Activated CD8-positive, alpha-beta memory T cell treated with anti-CD3 and anti-CD28 coated beads, Interleukin-2, amount 10 ng/mL, durations not matched to agents 7 days and 5 days (primary cell): ENCODE data around the gene NOS2. TPM values are rescaled to one million over a fixed set of nuclear protein-coding genes. Genes with fewer than 3 reads are reported as not detected.

Experiments used
- ATAC-seq: fragments of 150-1000 bp; cut with Tn5 transposase; one replicate; pipeline ENCODE4 v1.10.0; 2021; ENCODE audit warnings: moderate library complexity
- CTCF ChIA-PET: fragments of 350-600 bp; sonication (Branson Sonifier 250); formaldehyde crosslinking; loops from one replicate; lab custom pipeline; 2021; ENCODE audit warnings: antibody characterized with exemption; lab: Charles Lee
- DNase-seq: peaks from one replicate; pipeline ENCODE4 v3.0.0-alpha.2; 2020
- H3K27ac Mint-ChIP-seq: one replicate; pipeline ENCODE4 v1.8.0; 2021; ENCODE audit warnings: mild to moderate bottlenecking, mixed read lengths
- H3K27me3 Mint-ChIP-seq: one replicate; pipeline ENCODE4 v1.8.0; 2021; ENCODE audit warnings: mixed read lengths
- H3K36me3 Mint-ChIP-seq: one replicate; pipeline ENCODE4 v1.8.0; 2021; ENCODE audit warnings: mild to moderate bottlenecking, mixed read lengths
- H3K4me1 Mint-ChIP-seq: one replicate; pipeline ENCODE4 v1.8.0; 2021; ENCODE audit warnings: mixed read lengths
- H3K4me3 Mint-ChIP-seq: one replicate; pipeline ENCODE4 v1.8.0; 2021; ENCODE audit warnings: mild to moderate bottlenecking, moderate library complexity, mixed read lengths
- H3K9me3 Mint-ChIP-seq: one replicate; pipeline ENCODE4 v1.8.0; 2022; ENCODE audit warnings: low read depth, mixed read lengths
- total RNA-seq, 2 experiments: library from RNA; stranded (reverse); gene quantifications; one replicate each; pipeline ENCODE4 v1.2.3, GENCODE V29; 2021

The NOS2 gene
- total RNA-seq, 2 experiments from 2014 or later = 0.06 TPM; not detected in 1

GRCh38 chr17:27810902-27811557, 10.7 kb upstream of the NOS2 start:
- peak overlapping the region; percentile 100 for H3K27ac Mint-ChIP-seq
- CTCF ChIA-PET = interaction anchor here (1.0 to 19.2 kb wide), 3 partner anchors 70 to 441 kb away, joined by 3 to 571 read pairs (median 183); partner anchors contain the start of gene LYRM9
- no peak overlapping the region for H3K4me3 Mint-ChIP-seq
- H3K9me3 Mint-ChIP-seq = peaks cover 2% of the 10 kb centered on the region
- no peaks in the 10 kb centered on the region for H3K27me3 Mint-ChIP-seq
- no peak for ATAC-seq
- H3K4me1 Mint-ChIP-seq = peaks cover 45% of the 10 kb centered on the region
- peaks cover 36% of the 10 kb centered on the region for H3K36me3 Mint-ChIP-seq
- DNase-seq = no peak

- H3K4me3 Mint-ChIP-seq = peak overlapping the region; percentile 59
- DNase-seq (peak; percentile 79), ATAC-seq (peak; percentile 54)
- peaks cover 2% of the 10 kb centered on the region for H3K9me3 Mint-ChIP-seq
- H3K27ac Mint-ChIP-seq = peak overlapping the region; percentile 100
- H3K36me3 Mint-ChIP-seq = peaks cover 36% of the 10 kb centered on the region
- CTCF ChIA-PET = interaction anchor here (1.1 to 19.2 kb wide), 3 partner anchors 48 to 81 kb away, joined by 3 to 571 read pairs (median 183); partner anchors contain the start of gene LYRM9
- peaks cover 51% of the 10 kb centered on the region for H3K4me1 Mint-ChIP-seq
- H3K27me3 Mint-ChIP-seq = no peaks in the 10 kb centered on the region
Observed at GRCh38 chr17:27810211-27810901, 10.0 kb upstream of the NOS2 start.

- Mint-ChIP-seq H3K4me1 (peaks cover 55% of the 10 kb centered on the region), H3K36me3 (peaks cover 34% of the 10 kb centered on the region), H3K9me3 (peaks cover 2% of the 10 kb centered on the region), H3K27ac (peak overlapping the region; percentile 100), H3K4me3 (no peak overlapping the region), H3K27me3 (no peaks in the 10 kb centered on the region)
- CTCF ChIA-PET = interaction anchor here (1.0 to 19.2 kb wide), 5 partner anchors 37 to 82 kb away, joined by 3 to 571 read pairs (median 6); partner anchors contain the start of gene LYRM9
- DNase-seq (no peak), ATAC-seq (no peak)
Observed at GRCh38 chr17:27809555-27809954, 9.2 kb upstream of the NOS2 start.

GRCh38 chr17:27808628-27809027, 8.3 kb upstream of the NOS2 start:
- CTCF ChIA-PET = interaction anchor here (0.8 to 19.2 kb wide), 8 partner anchors 11 to 442 kb away, joined by 4 to 571 read pairs (median 6); partner anchors contain the start of gene LYRM9
- H3K27me3 Mint-ChIP-seq = no peaks in the 10 kb centered on the region
- peak overlapping the region; percentile 100 for H3K27ac Mint-ChIP-seq
- H3K4me3 Mint-ChIP-seq = peak overlapping the region; percentile 63
- peaks cover 2% of the 10 kb centered on the region for H3K9me3 Mint-ChIP-seq
- ATAC-seq (no peak), DNase-seq (no peak)
- peaks cover 33% of the 10 kb centered on the region for H3K36me3 Mint-ChIP-seq
- H3K4me1 Mint-ChIP-seq = peaks cover 55% of the 10 kb centered on the region

GRCh38 chr17:27807567-27808470, 7.5 kb upstream of the NOS2 start:
- CTCF ChIA-PET = interaction anchor here (0.8 to 19.2 kb wide), 13 partner anchors 10 to 740 kb away, joined by 3 to 571 read pairs (median 5); partner anchors contain the start of gene LYRM9
- Mint-ChIP-seq H3K27me3 (no peaks in the 10 kb centered on the region), H3K9me3 (peaks cover 2% of the 10 kb centered on the region), H3K36me3 (peaks cover 29% of the 10 kb centered on the region), H3K4me3 (peak overlapping the region; percentile 63), H3K27ac (peak overlapping the region; percentile 100), H3K4me1 (peaks cover 55% of the 10 kb centered on the region)
- peak; percentile 92 for ATAC-seq
- DNase-seq = peak; percentile 91

- Mint-ChIP-seq H3K9me3 (no peaks in the 10 kb centered on the region), H3K4me1 (peaks cover 46% of the 10 kb centered on the region), H3K27me3 (no peaks in the 10 kb centered on the region), H3K27ac (peak overlapping the region; percentile 91), H3K4me3 (peak overlapping the region; percentile 50), H3K36me3 (peaks cover 16% of the 10 kb centered on the region)
- CTCF ChIA-PET = interaction anchor here (0.7 to 19.2 kb wide), 28 partner anchors 9 to 533 kb away, joined by 3 to 571 read pairs (median 5); partner anchors contain the start of gene LYRM9
- ATAC-seq (peak; percentile 61), DNase-seq (peak; percentile 92)
Observed at GRCh38 chr17:27805520-27806146, 5.3 kb upstream of the NOS2 start.

GRCh38 chr17:27804113-27804512, 3.8 kb upstream of the NOS2 start:
- DNase-seq = no peak
- no peak for ATAC-seq
- no peak overlapping the region for H3K27ac Mint-ChIP-seq
- no peak overlapping the region for H3K4me3 Mint-ChIP-seq
- no peaks in the 10 kb centered on the region for H3K9me3 Mint-ChIP-seq
- H3K4me1 Mint-ChIP-seq = peaks cover 30% of the 10 kb centered on the region
- peaks cover 10% of the 10 kb centered on the region for H3K27me3 Mint-ChIP-seq
- CTCF ChIA-PET = interaction anchor here (1.9 to 19.2 kb wide), 6 partner anchors 8 to 448 kb away, joined by 7 to 571 read pairs (median 36); partner anchors contain the start of gene LYRM9
- H3K36me3 Mint-ChIP-seq = peaks cover 3% of the 10 kb centered on the region

GRCh38 chr17:27802962-27803680, 2.8 kb upstream of the NOS2 start:
- CTCF ChIA-PET = interaction anchor here (0.6 to 19.2 kb wide), 9 partner anchors 10 to 449 kb away, joined by 3 to 571 read pairs (median 3); partner anchors contain the start of gene LYRM9
- Mint-ChIP-seq H3K27ac (no peak overlapping the region), H3K4me1 (peaks cover 22% of the 10 kb centered on the region), H3K27me3 (peaks cover 11% of the 10 kb centered on the region), H3K36me3 (no peaks in the 10 kb centered on the region), H3K4me3 (no peak overlapping the region), H3K9me3 (no peaks in the 10 kb centered on the region)
- ATAC-seq = no peak
- no peak for DNase-seq

- CTCF ChIA-PET = interaction anchor here (1.1 to 19.2 kb wide), 5 partner anchors 9 to 90 kb away, joined by 3 to 571 read pairs (median 3); partner anchors contain the start of gene LYRM9
- H3K27me3 Mint-ChIP-seq = peaks cover 13% of the 10 kb centered on the region
- ATAC-seq (no peak), DNase-seq (no peak)
- peaks cover 14% of the 10 kb centered on the region for H3K4me1 Mint-ChIP-seq
- no peak overlapping the region for H3K27ac Mint-ChIP-seq
- H3K9me3 Mint-ChIP-seq = no peaks in the 10 kb centered on the region
- no peaks in the 10 kb centered on the region for H3K36me3 Mint-ChIP-seq
- H3K4me3 Mint-ChIP-seq = no peak overlapping the region
Observed at GRCh38 chr17:27802033-27802432, 1.7 kb upstream of the NOS2 start.

GRCh38 chr17:27798376-27798775, 2.0 kb downstream of the NOS2 start:
- Mint-ChIP-seq H3K4me1 (peaks cover 4% of the 10 kb centered on the region), H3K9me3 (no peaks in the 10 kb centered on the region), H3K27ac (no peak overlapping the region), H3K4me3 (no peak overlapping the region), H3K36me3 (no peaks in the 10 kb centered on the region), H3K27me3 (peaks cover 43% of the 10 kb centered on the region)
- ATAC-seq (no peak), DNase-seq (no peak)
- CTCF ChIA-PET = interaction anchor here (0.8 to 19.2 kb wide), 2 partner anchors 9 to 82 kb away, joined by 5 to 571 read pairs; no protein-coding TSS in a partner anchor

- Mint-ChIP-seq H3K27ac (no peak overlapping the region), H3K9me3 (no peaks in the 10 kb centered on the region), H3K27me3 (peaks cover 44% of the 10 kb centered on the region), H3K36me3 (no peaks in the 10 kb centered on the region), H3K4me3 (no peak overlapping the region), H3K4me1 (peaks cover 4% of the 10 kb centered on the region)
- CTCF ChIA-PET = interaction anchor here (0.8 to 19.2 kb wide), 3 partner anchors 8 to 83 kb away, joined by 5 to 571 read pairs (median 16); no protein-coding TSS in a partner anchor
- DNase-seq = no peak
- ATAC-seq = no peak
Observed at GRCh38 chr17:27797390-27798091, 2.8 kb downstream of the NOS2 start.
